ENCODE data around the gene VPS16. TPM values are rescaled to one million over a fixed set of nuclear protein-coding genes. Genes with fewer than 3 reads are reported as not detected.

Gene VPS16
- total and polyA plus RNA-seq, 2 donors (not counting 1 experiment from before 2014, with no cell fraction given) = 63.0 to 68.2 TPM

GRCh38 chr20:2799271-2799670, 41.3 kb upstream of the VPS16 start:
- no peak overlapping the region for H3K9ac ChIP-seq (ENCODE audit: low read length)
- 47% methylated on average over 8 of the region's 9 CpGs for WGBS (ENCODE audit: insufficient coverage)
- H4K20me1 ChIP-seq (ENCODE audit: control insufficient read depth, insufficient read depth, low read length, poor library complexity, severe bottlenecking) = no peaks in the 10 kb centered on the region
- H3K4me3 ChIP-seq (ENCODE audit: control extremely low read depth in 1 of 5, extremely low read depth in 1 of 5, insufficient read depth in 1 of 5, low read depth in 2 of 5, low read length in 4 of 5) = peak overlapping the region in 3 of 5 experiments; percentile 29 to 47 (median 31)
- peaks cover 0 to 15% (median 0%) of the 10 kb centered on the region in 3 donors for H3K9me3 ChIP-seq (ENCODE audit: control extremely low read depth in 1 of 3, control insufficient read depth in 2 of 3, insufficient read depth in 1 of 3, low read length in 2 of 3)
- H3K27ac Mint-ChIP-seq = no peak overlapping the region
- no peaks in the 10 kb centered on the region for H3K79me2 ChIP-seq (ENCODE audit: control insufficient read depth, insufficient read depth, low read length)
- no peaks in the 10 kb centered on the region for H3K36me3 ChIP-seq (replicated peaks in 1 of 2; ENCODE audit: control extremely low read depth in 1 of 2, control insufficient read depth in 1 of 2, extremely low read depth in 1 of 2, insufficient read depth in 2 of 2, low read length in 1 of 2)
- H3K27ac ChIP-seq (ENCODE audit: low read length in 2 of 2) = no peak overlapping the region
- H3K4me1 ChIP-seq (ENCODE audit: control insufficient read depth in 2 of 2, insufficient read depth in 2 of 2, low read length in 2 of 2) = peaks cover 22 to 26% of the 10 kb centered on the region in 2 donors
- H3K9me3 Mint-ChIP-seq (ENCODE audit: insufficient read depth) = no peaks in the 10 kb centered on the region
- intact Hi-C loops (cut with micrococcal nuclease) = no loop called here
- POLR2A ChIA-PET = no interaction called here
- peaks cover 0 to 48% (median 12%) of the 10 kb centered on the region in 4 experiments for H3K27me3 ChIP-seq (replicated peaks in 1 of 4; ENCODE audit: control extremely low read depth in 1 of 4, control insufficient read depth in 3 of 4, insufficient read depth in 4 of 4, low read length in 3 of 4)
- H3K4me2 ChIP-seq (replicated peaks; ENCODE audit: low read depth, low read length, poor library complexity, severe bottlenecking) = peak overlapping the region; percentile 75
- ATAC-seq (ENCODE audit: low read depth) (no peak), DNase-seq (no peak)
- no peak for TF ChIP-seq EZH2 (IDR thresholded peaks at IDR 0.05; ENCODE audit: borderline replicate concordance, insufficient read depth, low read depth, low read length, poor library complexity, severe bottlenecking)
- no peak for TF ChIP-seq CTCF (IDR thresholded peaks at IDR 0.05)
- peak overlapping the region; percentile 76 for H2AFZ ChIP-seq (ENCODE audit: insufficient read depth, low read depth, low read length, poor library complexity, severe bottlenecking)
- CTCF ChIA-PET = no interaction called here
- peaks cover 32% of the 10 kb centered on the region for H3K4me1 Mint-ChIP-seq
- H3K27me3 Mint-ChIP-seq = peaks cover 54% of the 10 kb centered on the region
- H3K4me3 Mint-ChIP-seq = peak overlapping the region; percentile 95

GRCh38 chr20:2799688-2800520, 40.6 kb upstream of the VPS16 start:
- peaks cover 57% of the 10 kb centered on the region for H3K27me3 Mint-ChIP-seq
- Histone ChIP-seq H3K9ac (ENCODE audit: low read length) (peak overlapping the region; percentile 32), H3K9me3 (ENCODE audit: control extremely low read depth in 1 of 3, control insufficient read depth in 2 of 3, insufficient read depth in 1 of 3, low read length in 2 of 3) (peaks cover 0 to 15% (median 0%) of the 10 kb centered on the region in 3 donors), H4K20me1 (ENCODE audit: control insufficient read depth, insufficient read depth, low read length, poor library complexity, severe bottlenecking) (no peaks in the 10 kb centered on the region), H3K27me3 (replicated peaks in 1 of 4; ENCODE audit: control extremely low read depth in 1 of 4, control insufficient read depth in 3 of 4, insufficient read depth in 4 of 4, low read length in 3 of 4) (peaks cover 0 to 50% (median 12%) of the 10 kb centered on the region in 4 experiments), H3K4me3 (ENCODE audit: control extremely low read depth in 1 of 5, extremely low read depth in 1 of 5, insufficient read depth in 1 of 5, low read depth in 2 of 5, low read length in 4 of 5) (peak overlapping the region; percentile 13 to 47 (median 29)), H3K36me3 (replicated peaks in 1 of 2; ENCODE audit: control extremely low read depth in 1 of 2, control insufficient read depth in 1 of 2, extremely low read depth in 1 of 2, insufficient read depth in 2 of 2, low read length in 1 of 2) (no peaks in the 10 kb centered on the region), H2AFZ (ENCODE audit: insufficient read depth, low read depth, low read length, poor library complexity, severe bottlenecking) (peak overlapping the region; percentile 76), H3K4me2 (replicated peaks; ENCODE audit: low read depth, low read length, poor library complexity, severe bottlenecking) (peak overlapping the region; percentile 75), H3K27ac (ENCODE audit: low read length in 2 of 2) (no peak overlapping the region), H3K79me2 (ENCODE audit: control insufficient read depth, insufficient read depth, low read length) (no peaks in the 10 kb centered on the region), H3K4me1 (ENCODE audit: control insufficient read depth in 2 of 2, insufficient read depth in 2 of 2, low read length in 2 of 2) (peaks cover 22 to 26% of the 10 kb centered on the region in 2 donors)
- ChIA-PET CTCF (interaction anchor here (0.6 kb wide), 1 partner anchor 263 kb away, joined by 3 read pairs; no protein-coding TSS in a partner anchor), POLR2A (no interaction called here)
- H3K4me1 Mint-ChIP-seq = peaks cover 32% of the 10 kb centered on the region
- H3K27ac Mint-ChIP-seq = peak overlapping the region; percentile 16
- no peak for TF ChIP-seq CTCF (IDR thresholded peaks at IDR 0.05)
- no peak for TF ChIP-seq EZH2 (IDR thresholded peaks at IDR 0.05; ENCODE audit: borderline replicate concordance, insufficient read depth, low read depth, low read length, poor library complexity, severe bottlenecking)
- 7% methylated on average over 58 of the region's 61 CpGs for WGBS (ENCODE audit: insufficient coverage)
- H3K9me3 Mint-ChIP-seq (ENCODE audit: insufficient read depth) = no peaks in the 10 kb centered on the region
- DNase-seq = no peak
- peak overlapping the region; percentile 95 for H3K4me3 Mint-ChIP-seq
- intact Hi-C loops (cut with micrococcal nuclease) = no loop called here
- peak; percentile 19 for ATAC-seq (ENCODE audit: low read depth)
